GM23248 (cell line): ENCODE measurements around the gene EZH2. TPM values are rescaled to one million over a fixed set of nuclear protein-coding genes. Genes with fewer than 3 reads are reported as not detected.

Experiments used
- DNase-seq: peaks from one replicate; pipeline ENCODE4 v3.0.0-alpha.2; 2015
- H2AFZ ChIP-seq: fragments of 200-600 bp; sonication (generic); 2 replicates; pipeline ENCODE4 v1.6.1; 2016; ENCODE audit warnings: antibody characterized with exemption
- H3F3A ChIP-seq: fragments of 200-600 bp; sonication (generic); 2 replicates; pipeline ENCODE4 v1.6.1; 2016; ENCODE audit warnings: mild to moderate bottlenecking, antibody characterized with exemption, mixed run types; ENCODE audit not compliant: insufficient read depth
- H3K27ac ChIP-seq: fragments of 200-600 bp; sonication (generic); 2 replicates; pipeline ENCODE4 v1.5.1; 2016; ENCODE audit warnings: mild to moderate bottlenecking
- H3K27me3 ChIP-seq: fragments of 200-600 bp; sonication (generic); replicated peaks from 2 replicates; pipeline ENCODE4 v1.6.1; 2016; ENCODE audit warnings: mild to moderate bottlenecking; ENCODE audit not compliant: insufficient read depth
- H3K36me3 ChIP-seq: fragments of 200-600 bp; sonication (generic); 2 replicates; pipeline ENCODE4 v1.6.1; 2016; ENCODE audit warnings: low read depth, mild to moderate bottlenecking
- H3K4me1 ChIP-seq: fragments of 200-600 bp; sonication (generic); 2 replicates; pipeline ENCODE4 v1.6.1; 2016; ENCODE audit warnings: mild to moderate bottlenecking; ENCODE audit not compliant: insufficient read depth
- H3K4me2 ChIP-seq: fragments of 200-600 bp; sonication (generic); one replicate; pipeline ENCODE4 v1.6.1; 2016; ENCODE audit warnings: mild to moderate bottlenecking; ENCODE audit not compliant: unreplicated experiment
- H3K4me3 ChIP-seq: fragments of 200-600 bp; sonication (generic); 2 replicates; pipeline ENCODE4 v1.5.1; 2016; ENCODE audit warnings: mild to moderate bottlenecking
- H3K79me2 ChIP-seq: fragments of 200-600 bp; sonication (generic); 2 replicates; pipeline ENCODE4 v1.6.1; 2016; ENCODE audit warnings: mild to moderate bottlenecking; ENCODE audit not compliant: insufficient read depth
- H3K9ac ChIP-seq: fragments of 200-600 bp; sonication (generic); 2 replicates; pipeline ENCODE4 v1.6.1; 2016; ENCODE audit warnings: mild to moderate bottlenecking
- H3K9me2 ChIP-seq: fragments of 200-600 bp; sonication (generic); 2 replicates; pipeline ENCODE4 v1.6.1; 2016; ENCODE audit warnings: mixed run types, mild to moderate bottlenecking, moderate library complexity; ENCODE audit not compliant: insufficient read depth
- H3K9me3 ChIP-seq: fragments of 200-600 bp; sonication (generic); one replicate; pipeline ENCODE4 v1.6.1; 2017; ENCODE audit warnings: low read depth
- H4K20me1 ChIP-seq: fragments of 200-600 bp; sonication (generic); 2 replicates; pipeline ENCODE4 v1.6.0; 2016; ENCODE audit not compliant: insufficient read depth
- EZH2 ChIP-seq: fragments of 200-600 bp; sonication (generic); IDR thresholded peaks from 2 replicates; pipeline ENCODE4 v1.6.1; 2018; ENCODE audit warnings: antibody characterized with exemption, mild to moderate bottlenecking; ENCODE audit not compliant: insufficient read depth, poor library complexity, severe bottlenecking
- EZH2phosphoT487 ChIP-seq: fragments of 200-600 bp; sonication (generic); IDR thresholded peaks from 2 replicates; pipeline ENCODE4 v1.6.1; 2018; ENCODE audit warnings: antibody characterized with exemption, moderate library complexity, mild to moderate bottlenecking, low read depth; ENCODE audit not compliant: insufficient read depth
- WGBS, 2 experiments: methylation state at CpG; one replicate each; pipeline ENCODE4 v1.1.6; 2015 to 2017; ENCODE audit warnings: low lambda C conversion rate in 2 of 2, low coverage in 1 of 2; ENCODE audit errors: missing lambda C conversion rate in 2 of 2; 5-methylcytosine and 5-hydroxymethylcytosine counted together
- in situ Hi-C: fragments of 300-500 bp; cut with MboI; formaldehyde crosslinking; loops from 2 replicates; pipeline ENCODE4 v1.15.0; 2020
- polyA plus RNA-seq: library from polyadenylated mRNA; unstranded; fragments of >200 nt; fragmentation: Nextera tagmentation; extraction: Ambion mirVana; gene quantifications from 2 replicates; pipeline ENCODE4 v1.2.1, GENCODE V29; 2016
- total RNA-seq: library from RNA; depleted of rRNA; stranded (reverse); fragments of >200 nt; shearing (Covaris generic); gene quantifications from 2 replicates; pipeline ENCODE4 v1.2.3, GENCODE V29; 2014

The EZH2 gene
- total and polyA plus RNA-seq, 2 experiments from 2014 or later, result 7.6 to 9.6 TPM

- H3F3A ChIP-seq, result peaks cover 5% of the 10 kb centered on the region
- H3K9ac ChIP-seq, result no peak overlapping the region
- H3K4me2 ChIP-seq, result no peak overlapping the region
- H3K4me3 ChIP-seq, result no peak overlapping the region
- H4K20me1 ChIP-seq, result no peaks in the 10 kb centered on the region
- no peaks in the 10 kb centered on the region for H3K36me3 ChIP-seq
- H3K9me3 ChIP-seq, result no peaks in the 10 kb centered on the region
- 88 to 100% methylated on average over 2 of the region's 2 CpGs for WGBS, 2 experiments
- H3K79me2 ChIP-seq, result no peaks in the 10 kb centered on the region
- no peaks in the 10 kb centered on the region for H3K27me3 ChIP-seq
- TF ChIP-seq EZH2phosphoT487, result no peak
- TF ChIP-seq EZH2, result no peak
- no peak for DNase-seq
- peaks cover 18% of the 10 kb centered on the region for H3K4me1 ChIP-seq
- no peaks in the 10 kb centered on the region for H3K9me2 ChIP-seq
- in situ Hi-C loops, result no loop called here
- H3K27ac ChIP-seq, result no peak overlapping the region
- no peak overlapping the region for H2AFZ ChIP-seq
Observed at GRCh38 chr7:148893071-148893470, 9.0 kb upstream of the EZH2 start.

- Histone ChIP-seq H3K27ac (no peak overlapping the region), H3K4me2 (no peak overlapping the region), H3K9ac (no peak overlapping the region), H3F3A (peaks cover 5% of the 10 kb centered on the region; the same call in 1 of the 2 replicates), H3K79me2 (peaks cover 9% of the 10 kb centered on the region), H3K27me3 (no peaks in the 10 kb centered on the region), H4K20me1 (no peaks in the 10 kb centered on the region), H3K9me3 (no peaks in the 10 kb centered on the region), H3K9me2 (no peaks in the 10 kb centered on the region), H3K36me3 (no peaks in the 10 kb centered on the region), H3K4me1 (no peaks in the 10 kb centered on the region), H3K4me3 (no peak overlapping the region), H2AFZ (no peak overlapping the region)
- in situ Hi-C loops, result no loop called here
- DNase-seq, result no peak
- 90 to 92% methylated on average over 7 of the region's 7 CpGs for WGBS, 2 experiments
- TF ChIP-seq EZH2 (no peak), EZH2phosphoT487 (no peak)
Observed at GRCh38 chr7:148888300-148888699, 4.2 kb upstream of the EZH2 start.

GRCh38 chr7:148886844-148887243, 2.8 kb upstream of the EZH2 start:
- Histone ChIP-seq H3K9me2 (no peaks in the 10 kb centered on the region), H3K27me3 (no peaks in the 10 kb centered on the region), H2AFZ (no peak overlapping the region), H3K4me3 (no peak overlapping the region), H3K4me2 (no peak overlapping the region), H4K20me1 (no peaks in the 10 kb centered on the region), H3K4me1 (no peaks in the 10 kb centered on the region), H3K9me3 (no peaks in the 10 kb centered on the region), H3K79me2 (peaks cover 23% of the 10 kb centered on the region), H3F3A (peaks cover 12% of the 10 kb centered on the region; the same call in 1 of the 2 replicates), H3K36me3 (no peaks in the 10 kb centered on the region), H3K9ac (no peak overlapping the region), H3K27ac (no peak overlapping the region)
- WGBS, 2 experiments, result 89 to 90% methylated on average over 4 of the region's 4 CpGs
- no peak for TF ChIP-seq EZH2
- no peak for TF ChIP-seq EZH2phosphoT487
- no peak for DNase-seq
- in situ Hi-C loops, result no loop called here

GRCh38 chr7:148884299-148885022, 370 bp upstream of the EZH2 start:
- peak overlapping the region; percentile 84 for H3K9ac ChIP-seq
- H3K36me3 ChIP-seq, result no peaks in the 10 kb centered on the region
- peak overlapping the region; percentile 78 for H2AFZ ChIP-seq
- no peaks in the 10 kb centered on the region for H3K9me2 ChIP-seq
- no peaks in the 10 kb centered on the region for H3K27me3 ChIP-seq
- 0% methylated on average over 30 to 82 of the region's 101 CpGs for WGBS, 2 experiments
- H4K20me1 ChIP-seq, result no peaks in the 10 kb centered on the region
- no peaks in the 10 kb centered on the region for H3K9me3 ChIP-seq
- peak overlapping the region; percentile 71 for H3K4me2 ChIP-seq
- peak overlapping the region; percentile 62 for H3K27ac ChIP-seq
- DNase-seq, result peak; percentile 98
- TF ChIP-seq EZH2, result no peak
- no peak for TF ChIP-seq EZH2phosphoT487
- H3F3A ChIP-seq, result peaks cover 12% of the 10 kb centered on the region; the same call in 1 of the 2 replicates
- in situ Hi-C loops, result no loop called here
- no peaks in the 10 kb centered on the region for H3K4me1 ChIP-seq
- H3K79me2 ChIP-seq, result peaks cover 47% of the 10 kb centered on the region
- peak overlapping the region; percentile 94 for H3K4me3 ChIP-seq
